H1 (cell line): ENCODE measurements around the gene CFP. TPM values are rescaled to one million over a fixed set of nuclear protein-coding genes. Genes with fewer than 3 reads are reported as not detected.

Source experiments
- CBX5 ChIP-seq: fragments of 300-800, 300-1000 bp; sonication (generic); IDR thresholded peaks from 2 replicates; pipeline ENCODE4 v1.7.1; 2016; ENCODE audit warnings: antibody characterized with exemption, low read length, low read depth
- JUN ChIP-seq: IDR thresholded peaks from 2 replicates; pipeline ENCODE4 v1.6.1; 2011; ENCODE audit warnings: low read depth, mild to moderate bottlenecking, improper control_type of control experiment, low read length
- NANOG ChIP-seq: IDR thresholded peaks from 2 replicates; pipeline ENCODE4 v1.6.1; 2011; ENCODE audit warnings: low read length, low read depth, mild to moderate bottlenecking, inconsistent platforms; ENCODE audit not compliant: insufficient read depth, poor library complexity, severe bottlenecking
- RFX5 ChIP-seq: IDR thresholded peaks from 2 replicates; pipeline ENCODE4 v1.6.1; 2011; ENCODE audit warnings: low read depth, low read length, improper control_type of control experiment, borderline replicate concordance
- YY1 ChIP-seq: IDR thresholded peaks from 2 replicates; pipeline ENCODE4 v1.6.1; 2011; ENCODE audit warnings: low read depth, mild to moderate bottlenecking, low read length
- polyA plus RNA-seq, 7 experiments: library from polyadenylated mRNA; depleted of rRNA in 3 of 7; stranded (reverse) in 5 of 7; unstranded in 2 of 7; fragments of >200 nt in 5 of 7; fragments of 200-250 nt in 2 of 7; gene quantifications; 1 replicate in 5 of 7; 2 replicates in 1 of 7; 4 replicates in 1 of 7; pipeline versions ENCODE4 v1.2.1 to v1.2.3, GENCODE V29; 2011 to 2013; ENCODE audit warnings: missing spikeins in 2 of 7, mixed read lengths in 2 of 7
- total RNA-seq: library from RNA; stranded (reverse); fragmentation: NEBNext Ultra II Directional; extraction: Animal tissue kit (Norgen Biotek cat#: 25700); gene quantifications from 2 replicates; pipeline ENCODE4 v1.2.1, GENCODE V29; 2021
- TF ChIP-seq, protein P1 (sequence below): fragments of 300-600 bp; sonication (generic); IDR thresholded peaks from 2 replicates; pipeline ENCODE4 v1.7.1; 2012; ENCODE audit warnings: low read length, moderate library complexity, mild to moderate bottlenecking, inconsistent platforms; ENCODE audit not compliant: insufficient replicate concordance

CFP gene
- total and polyA plus RNA-seq, 2 of the 8 experiments (the other 6 are each of a cell fraction or from before 2014, with no cell fraction given), result 0.76 to 2.2 TPM

GRCh38 chrX:47612418-47612817 is 17.3 kb downstream of the CFP start (continued):
- TF ChIP-seq, protein P1, sequence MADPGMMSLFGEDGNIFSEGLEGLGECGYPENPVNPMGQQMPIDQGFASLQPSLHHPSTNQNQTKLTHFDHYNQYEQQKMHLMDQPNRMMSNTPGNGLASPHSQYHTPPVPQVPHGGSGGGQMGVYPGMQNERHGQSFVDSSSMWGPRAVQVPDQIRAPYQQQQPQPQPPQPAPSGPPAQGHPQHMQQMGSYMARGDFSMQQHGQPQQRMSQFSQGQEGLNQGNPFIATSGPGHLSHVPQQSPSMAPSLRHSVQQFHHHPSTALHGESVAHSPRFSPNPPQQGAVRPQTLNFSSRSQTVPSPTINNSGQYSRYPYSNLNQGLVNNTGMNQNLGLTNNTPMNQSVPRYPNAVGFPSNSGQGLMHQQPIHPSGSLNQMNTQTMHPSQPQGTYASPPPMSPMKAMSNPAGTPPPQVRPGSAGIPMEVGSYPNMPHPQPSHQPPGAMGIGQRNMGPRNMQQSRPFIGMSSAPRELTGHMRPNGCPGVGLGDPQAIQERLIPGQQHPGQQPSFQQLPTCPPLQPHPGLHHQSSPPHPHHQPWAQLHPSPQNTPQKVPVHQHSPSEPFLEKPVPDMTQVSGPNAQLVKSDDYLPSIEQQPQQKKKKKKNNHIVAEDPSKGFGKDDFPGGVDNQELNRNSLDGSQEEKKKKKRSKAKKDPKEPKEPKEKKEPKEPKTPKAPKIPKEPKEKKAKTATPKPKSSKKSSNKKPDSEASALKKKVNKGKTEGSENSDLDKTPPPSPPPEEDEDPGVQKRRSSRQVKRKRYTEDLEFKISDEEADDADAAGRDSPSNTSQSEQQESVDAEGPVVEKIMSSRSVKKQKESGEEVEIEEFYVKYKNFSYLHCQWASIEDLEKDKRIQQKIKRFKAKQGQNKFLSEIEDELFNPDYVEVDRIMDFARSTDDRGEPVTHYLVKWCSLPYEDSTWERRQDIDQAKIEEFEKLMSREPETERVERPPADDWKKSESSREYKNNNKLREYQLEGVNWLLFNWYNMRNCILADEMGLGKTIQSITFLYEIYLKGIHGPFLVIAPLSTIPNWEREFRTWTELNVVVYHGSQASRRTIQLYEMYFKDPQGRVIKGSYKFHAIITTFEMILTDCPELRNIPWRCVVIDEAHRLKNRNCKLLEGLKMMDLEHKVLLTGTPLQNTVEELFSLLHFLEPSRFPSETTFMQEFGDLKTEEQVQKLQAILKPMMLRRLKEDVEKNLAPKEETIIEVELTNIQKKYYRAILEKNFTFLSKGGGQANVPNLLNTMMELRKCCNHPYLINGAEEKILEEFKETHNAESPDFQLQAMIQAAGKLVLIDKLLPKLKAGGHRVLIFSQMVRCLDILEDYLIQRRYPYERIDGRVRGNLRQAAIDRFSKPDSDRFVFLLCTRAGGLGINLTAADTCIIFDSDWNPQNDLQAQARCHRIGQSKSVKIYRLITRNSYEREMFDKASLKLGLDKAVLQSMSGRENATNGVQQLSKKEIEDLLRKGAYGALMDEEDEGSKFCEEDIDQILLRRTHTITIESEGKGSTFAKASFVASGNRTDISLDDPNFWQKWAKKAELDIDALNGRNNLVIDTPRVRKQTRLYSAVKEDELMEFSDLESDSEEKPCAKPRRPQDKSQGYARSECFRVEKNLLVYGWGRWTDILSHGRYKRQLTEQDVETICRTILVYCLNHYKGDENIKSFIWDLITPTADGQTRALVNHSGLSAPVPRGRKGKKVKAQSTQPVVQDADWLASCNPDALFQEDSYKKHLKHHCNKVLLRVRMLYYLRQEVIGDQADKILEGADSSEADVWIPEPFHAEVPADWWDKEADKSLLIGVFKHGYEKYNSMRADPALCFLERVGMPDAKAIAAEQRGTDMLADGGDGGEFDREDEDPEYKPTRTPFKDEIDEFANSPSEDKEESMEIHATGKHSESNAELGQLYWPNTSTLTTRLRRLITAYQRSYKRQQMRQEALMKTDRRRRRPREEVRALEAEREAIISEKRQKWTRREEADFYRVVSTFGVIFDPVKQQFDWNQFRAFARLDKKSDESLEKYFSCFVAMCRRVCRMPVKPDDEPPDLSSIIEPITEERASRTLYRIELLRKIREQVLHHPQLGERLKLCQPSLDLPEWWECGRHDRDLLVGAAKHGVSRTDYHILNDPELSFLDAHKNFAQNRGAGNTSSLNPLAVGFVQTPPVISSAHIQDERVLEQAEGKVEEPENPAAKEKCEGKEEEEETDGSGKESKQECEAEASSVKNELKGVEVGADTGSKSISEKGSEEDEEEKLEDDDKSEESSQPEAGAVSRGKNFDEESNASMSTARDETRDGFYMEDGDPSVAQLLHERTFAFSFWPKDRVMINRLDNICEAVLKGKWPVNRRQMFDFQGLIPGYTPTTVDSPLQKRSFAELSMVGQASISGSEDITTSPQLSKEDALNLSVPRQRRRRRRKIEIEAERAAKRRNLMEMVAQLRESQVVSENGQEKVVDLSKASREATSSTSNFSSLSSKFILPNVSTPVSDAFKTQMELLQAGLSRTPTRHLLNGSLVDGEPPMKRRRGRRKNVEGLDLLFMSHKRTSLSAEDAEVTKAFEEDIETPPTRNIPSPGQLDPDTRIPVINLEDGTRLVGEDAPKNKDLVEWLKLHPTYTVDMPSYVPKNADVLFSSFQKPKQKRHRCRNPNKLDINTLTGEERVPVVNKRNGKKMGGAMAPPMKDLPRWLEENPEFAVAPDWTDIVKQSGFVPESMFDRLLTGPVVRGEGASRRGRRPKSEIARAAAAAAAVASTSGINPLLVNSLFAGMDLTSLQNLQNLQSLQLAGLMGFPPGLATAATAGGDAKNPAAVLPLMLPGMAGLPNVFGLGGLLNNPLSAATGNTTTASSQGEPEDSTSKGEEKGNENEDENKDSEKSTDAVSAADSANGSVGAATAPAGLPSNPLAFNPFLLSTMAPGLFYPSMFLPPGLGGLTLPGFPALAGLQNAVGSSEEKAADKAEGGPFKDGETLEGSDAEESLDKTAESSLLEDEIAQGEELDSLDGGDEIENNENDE, result no peak
- TF ChIP-seq NANOG, result no peak
- no peak for TF ChIP-seq YY1
- TF ChIP-seq JUN, result no peak
- TF ChIP-seq CBX5, result no peak
- no peak for TF ChIP-seq RFX5
